ENCODE results near the gene IFT52. TPM values are rescaled to one million over a fixed set of nuclear protein-coding genes. Genes with fewer than 3 reads are reported as not detected.

IFT52 gene
- total RNA-seq, 1 donor from 2014 or later, result 56.6 TPM

GRCh38 chr20:43572891-43573290, 17.8 kb upstream of the IFT52 start:
- no peaks in the 10 kb centered on the region for H3K27me3 Mint-ChIP-seq
- H3K9me3 Mint-ChIP-seq (ENCODE audit: low read depth), result no peaks in the 10 kb centered on the region
- H3K4me1 Mint-ChIP-seq (ENCODE audit: low read depth), result no peaks in the 10 kb centered on the region
- peaks cover 2% of the 10 kb centered on the region for H3K36me3 Mint-ChIP-seq (ENCODE audit: insufficient read depth)
- no peak for DNase-seq (ENCODE audit: low spot score, unreplicated experiment)
- no peak overlapping the region for H3K27ac Mint-ChIP-seq
- H3K4me3 Mint-ChIP-seq (ENCODE audit: low read depth), result no peak overlapping the region
- no peak for TF ChIP-seq CTCF (IDR thresholded peaks at IDR 0.05; ENCODE audit: unreplicated experiment)

- Mint-ChIP-seq H3K27me3 (no peaks in the 10 kb centered on the region), H3K4me1 (ENCODE audit: low read depth) (no peaks in the 10 kb centered on the region), H3K27ac (no peak overlapping the region), H3K9me3 (ENCODE audit: low read depth) (no peaks in the 10 kb centered on the region), H3K36me3 (ENCODE audit: insufficient read depth) (peaks cover 2% of the 10 kb centered on the region), H3K4me3 (ENCODE audit: low read depth) (no peak overlapping the region)
- no peak for TF ChIP-seq CTCF (IDR thresholded peaks at IDR 0.05; ENCODE audit: unreplicated experiment)
- DNase-seq (ENCODE audit: low spot score, unreplicated experiment), result no peak
Observed at GRCh38 chr20:43576108-43576507, 14.6 kb upstream of the IFT52 start.

GRCh38 chr20:43579861-43580793, 10.6 kb upstream of the IFT52 start:
- TF ChIP-seq CTCF (IDR thresholded peaks at IDR 0.05; ENCODE audit: unreplicated experiment), result no peak
- H3K36me3 Mint-ChIP-seq (ENCODE audit: insufficient read depth), result peaks cover 2% of the 10 kb centered on the region
- no peaks in the 10 kb centered on the region for H3K27me3 Mint-ChIP-seq
- no peaks in the 10 kb centered on the region for H3K9me3 Mint-ChIP-seq (ENCODE audit: low read depth)
- no peak for DNase-seq (ENCODE audit: low spot score, unreplicated experiment)
- no peak overlapping the region for H3K27ac Mint-ChIP-seq
- no peak overlapping the region for H3K4me3 Mint-ChIP-seq (ENCODE audit: low read depth)
- H3K4me1 Mint-ChIP-seq (ENCODE audit: low read depth), result peaks cover 5% of the 10 kb centered on the region

GRCh38 chr20:43583133-43583864, 7.4 kb upstream of the IFT52 start:
- Mint-ChIP-seq H3K4me1 (ENCODE audit: low read depth) (peaks cover 5% of the 10 kb centered on the region), H3K27ac (no peak overlapping the region), H3K9me3 (ENCODE audit: low read depth) (no peaks in the 10 kb centered on the region), H3K27me3 (no peaks in the 10 kb centered on the region), H3K4me3 (ENCODE audit: low read depth) (no peak overlapping the region), H3K36me3 (ENCODE audit: insufficient read depth) (no peaks in the 10 kb centered on the region)
- DNase-seq (ENCODE audit: low spot score, unreplicated experiment), result no peak
- TF ChIP-seq CTCF (IDR thresholded peaks at IDR 0.05; ENCODE audit: unreplicated experiment), result no peak

GRCh38 chr20:43583982-43584432, 6.7 kb upstream of the IFT52 start:
- H3K4me1 Mint-ChIP-seq (ENCODE audit: low read depth), result peaks cover 5% of the 10 kb centered on the region
- TF ChIP-seq CTCF (IDR thresholded peaks at IDR 0.05; ENCODE audit: unreplicated experiment), result no peak
- H3K9me3 Mint-ChIP-seq (ENCODE audit: low read depth), result no peaks in the 10 kb centered on the region
- no peaks in the 10 kb centered on the region for H3K36me3 Mint-ChIP-seq (ENCODE audit: insufficient read depth)
- peak overlapping the region; percentile 76 for H3K27ac Mint-ChIP-seq
- no peak overlapping the region for H3K4me3 Mint-ChIP-seq (ENCODE audit: low read depth)
- no peaks in the 10 kb centered on the region for H3K27me3 Mint-ChIP-seq
- no peak for DNase-seq (ENCODE audit: low spot score, unreplicated experiment)

Data from progenitor cell of endocrine pancreas (in vitro differentiated cells).